ENCODE data around the gene RNF17. TPM values are rescaled to one million over a fixed set of nuclear protein-coding genes. Genes with fewer than 3 reads are reported as not detected.
A peak's percentile ranks its signal among the peaks of the same experiment; 100 is the strongest.
"Not testable (repeated sequence)": the region's sequence is repeated elsewhere in the genome, so short reads cannot be mapped to it uniquely, and the experiment has no call there.

RNF17 gene
- polyA plus RNA-seq, 4 donors, result 0.22 to 0.37 TPM; not detected in 2

DNA sequence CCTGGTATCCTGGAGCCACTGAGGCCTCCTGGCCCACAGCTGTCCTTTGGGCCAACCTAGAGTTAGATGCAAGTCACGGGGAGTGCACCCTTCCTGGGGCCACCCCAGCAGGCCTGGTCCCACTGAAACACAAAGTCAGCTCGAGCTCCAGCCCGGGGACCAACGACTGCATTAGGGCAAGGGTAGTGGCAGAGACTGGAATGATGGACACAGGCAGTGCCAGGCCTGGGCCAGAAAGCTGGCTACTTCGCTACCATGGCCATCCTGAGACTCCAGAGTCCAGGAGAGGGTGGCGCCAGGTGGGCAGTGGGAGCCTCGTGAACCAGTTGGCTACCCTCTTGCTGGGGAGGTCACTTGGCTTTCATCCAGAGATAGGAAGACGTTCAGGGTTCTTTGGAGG lies 22.2 kb upstream of the RNF17 start:
- no peak for DNase-seq (ENCODE audit: low read depth in 4 of 4, low spot score in 2 of 4)

DNA sequence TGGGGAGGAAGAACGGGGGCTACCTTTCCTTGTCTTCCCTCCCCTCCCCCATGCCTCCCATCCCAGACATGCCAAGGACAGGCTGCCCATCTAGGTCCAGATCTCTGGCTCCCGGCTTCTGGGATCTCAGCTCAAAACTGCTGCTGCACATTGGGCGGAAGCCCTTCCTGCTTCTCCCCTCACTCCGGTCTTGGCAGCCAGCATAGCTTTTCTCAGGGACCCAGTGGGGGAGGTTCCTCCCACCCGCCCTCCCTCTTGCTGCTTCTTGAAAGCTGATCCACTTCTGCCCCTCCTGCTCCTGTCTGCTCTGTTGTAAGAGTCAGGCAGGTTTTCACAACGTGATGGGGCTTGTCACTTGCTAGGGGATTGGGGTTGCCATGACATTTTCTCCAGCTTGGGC lies 21.7 kb upstream of the RNF17 start:
- DNase-seq (ENCODE audit: low read depth in 4 of 4, low spot score in 2 of 4), result peak in 2 of 4 donors; percentile 10 to 46

GRCh38 chr13:24742977-24743376 lies 21.0 kb upstream of the RNF17 start:
- no peak for DNase-seq (ENCODE audit: low read depth in 4 of 4, low spot score in 2 of 4)

DNA sequence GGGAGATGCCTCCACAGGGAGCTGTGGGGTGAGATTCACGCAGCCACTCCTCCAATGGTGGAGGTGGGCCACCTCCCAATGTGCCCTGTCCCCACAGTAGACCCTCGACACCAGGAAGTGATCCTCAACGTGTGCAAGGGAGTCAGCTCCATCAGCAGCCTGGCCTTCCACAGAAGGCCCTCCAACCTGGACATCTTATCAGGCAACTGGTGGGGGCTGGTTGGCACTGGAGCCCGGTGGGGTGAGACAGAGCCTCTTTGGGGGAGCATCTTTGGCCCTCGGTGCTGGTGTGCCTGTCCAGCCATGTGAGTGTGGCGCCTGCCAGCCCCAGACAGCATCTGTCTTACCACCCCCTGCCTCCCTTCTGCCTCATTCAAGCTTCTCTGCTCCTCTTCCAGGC lies 19.7 kb upstream of the RNF17 start:
- DNase-seq (ENCODE audit: low read depth in 4 of 4, low spot score in 2 of 4), result no peak

DNA sequence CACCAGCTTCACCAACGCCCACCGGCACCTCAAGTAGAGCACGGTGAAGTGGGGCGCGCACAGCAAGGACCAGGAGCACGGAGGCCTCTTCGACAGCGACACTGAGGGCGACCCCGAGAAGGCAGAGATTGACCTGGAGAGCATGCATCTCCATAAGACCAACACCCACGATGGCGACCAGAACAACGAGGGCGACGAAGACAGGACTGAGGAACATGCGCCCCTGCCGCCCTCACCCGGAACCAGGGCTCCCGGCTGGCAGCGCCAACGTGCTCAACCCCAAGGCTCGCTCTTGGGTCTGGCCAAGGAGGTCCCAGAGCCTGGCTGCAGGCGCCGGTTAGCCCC lies 18.5 kb upstream of the RNF17 start:
- DNase-seq (ENCODE audit: low read depth in 4 of 4, low spot score in 2 of 4), result no peak

- peak in 1 of 4 donors; percentile 5 for DNase-seq (ENCODE audit: low read depth in 4 of 4, low spot score in 2 of 4)
Measured at GRCh38 chr13:24745861-24746617, 17.9 kb upstream of the RNF17 start.

- DNase-seq (ENCODE audit: low read depth in 4 of 4, low spot score in 2 of 4), result peak in 1 of 4 donors; percentile 23
Measured at GRCh38 chr13:24746618-24747247, 17.2 kb upstream of the RNF17 start.

- peak in 1 of 4 donors; percentile 13 for DNase-seq (ENCODE audit: low read depth in 4 of 4, low spot score in 2 of 4)
Measured at GRCh38 chr13:24747248-24748060, 16.5 kb upstream of the RNF17 start.

DNA sequence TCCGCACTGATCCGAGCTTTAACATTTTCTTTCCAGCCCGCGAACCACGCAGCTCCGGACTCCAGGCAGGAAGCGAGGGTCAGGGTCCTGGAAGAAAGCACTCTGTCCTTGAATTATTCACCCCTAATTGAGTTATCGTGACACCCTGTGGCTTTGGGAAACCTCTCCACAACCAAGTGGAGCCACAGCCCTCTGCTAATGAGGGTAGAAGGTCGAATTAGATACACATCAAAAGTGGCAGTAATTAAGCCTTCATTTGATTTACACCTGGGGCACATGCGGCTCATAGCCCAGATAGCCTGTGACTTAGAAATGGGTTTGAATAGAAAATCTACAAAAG lies 15.9 kb upstream of the RNF17 start:
- DNase-seq (ENCODE audit: low read depth in 4 of 4, low spot score in 2 of 4), result peak in 1 of 4 donors; percentile 1

GRCh38 chr13:24759197-24759596 lies 4.8 kb upstream of the RNF17 start:
- no peak for DNase-seq (ENCODE audit: low read depth in 4 of 4, low spot score in 2 of 4)

DNA sequence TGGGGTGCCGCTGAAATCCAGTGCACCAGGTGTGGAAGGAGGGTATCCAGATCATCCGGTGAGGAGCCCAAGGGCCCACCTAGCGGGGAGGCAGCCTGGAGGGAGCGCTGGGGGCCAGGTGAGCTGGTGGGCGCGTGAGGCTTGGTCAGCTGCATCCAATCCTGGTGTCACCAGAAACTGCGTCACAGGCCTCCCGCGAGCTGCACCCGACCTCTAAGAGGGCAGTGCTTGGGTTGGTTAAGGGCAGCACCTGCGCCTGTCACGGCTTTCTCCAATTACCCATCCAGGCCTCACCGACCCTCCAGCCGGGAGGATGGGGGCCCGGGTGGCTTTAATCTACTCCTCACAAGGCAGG lies 284 bp downstream of the RNF17 start:
- no peak for DNase-seq (ENCODE audit: low read depth in 4 of 4, low spot score in 2 of 4)

GRCh38 chr13:24777171-24777570 lies 13.2 kb downstream of the RNF17 start:
- no peak for DNase-seq (ENCODE audit: low read depth in 4 of 4, low spot score in 2 of 4)

DNA sequence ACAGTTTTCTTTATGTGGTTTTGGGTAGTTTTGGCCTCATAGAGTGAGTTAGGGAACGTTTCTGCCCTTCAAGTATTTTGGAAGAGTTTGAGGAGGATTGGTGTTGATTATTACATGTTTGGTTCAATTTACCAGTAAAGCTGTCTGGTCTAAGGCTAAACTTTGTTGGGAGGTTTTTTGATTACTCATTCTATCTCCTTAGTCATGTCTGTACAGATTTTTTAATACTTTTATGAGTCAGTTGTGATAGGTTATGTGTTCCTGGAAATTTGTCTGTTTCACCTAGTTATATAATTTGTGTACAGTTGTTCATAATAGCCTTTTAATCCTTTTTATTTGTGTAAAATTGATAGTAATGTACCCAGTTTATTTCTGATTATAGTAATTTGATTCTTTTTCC lies 20.4 kb downstream of the RNF17 start:
- DNase-seq (ENCODE audit: low read depth in 4 of 4, low spot score in 2 of 4), result no peak

DNA sequence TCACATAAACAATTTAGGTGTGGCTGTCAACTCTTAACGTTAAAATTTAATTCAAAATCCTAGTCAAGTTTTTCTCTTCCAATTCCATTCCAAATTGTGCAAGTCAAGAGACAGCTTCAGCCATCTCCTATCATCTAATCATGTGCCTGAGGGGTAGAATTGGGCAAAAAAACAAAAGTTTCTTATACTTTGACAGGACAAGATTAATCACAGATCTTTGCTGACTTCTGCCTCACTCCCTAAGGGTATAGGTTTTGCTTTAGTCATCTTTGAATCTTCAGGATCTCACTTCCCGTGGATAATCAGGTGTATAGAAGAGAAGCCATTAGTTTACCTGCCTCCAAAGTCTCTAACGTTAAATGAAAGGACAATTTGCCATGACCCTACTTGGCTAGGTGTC lies 24.6 kb downstream of the RNF17 start:
- no peak for DNase-seq (ENCODE audit: low read depth in 4 of 4, low spot score in 2 of 4)

- DNase-seq (ENCODE audit: low read depth in 4 of 4, low spot score in 2 of 4), result no peak
Measured at GRCh38 chr13:24802074-24802473, 38.1 kb downstream of the RNF17 start.

- DNase-seq (ENCODE audit: low read depth in 4 of 4, low spot score in 2 of 4), result no peak
Measured at GRCh38 chr13:24821207-24821606, 57.2 kb downstream of the RNF17 start.

DNA sequence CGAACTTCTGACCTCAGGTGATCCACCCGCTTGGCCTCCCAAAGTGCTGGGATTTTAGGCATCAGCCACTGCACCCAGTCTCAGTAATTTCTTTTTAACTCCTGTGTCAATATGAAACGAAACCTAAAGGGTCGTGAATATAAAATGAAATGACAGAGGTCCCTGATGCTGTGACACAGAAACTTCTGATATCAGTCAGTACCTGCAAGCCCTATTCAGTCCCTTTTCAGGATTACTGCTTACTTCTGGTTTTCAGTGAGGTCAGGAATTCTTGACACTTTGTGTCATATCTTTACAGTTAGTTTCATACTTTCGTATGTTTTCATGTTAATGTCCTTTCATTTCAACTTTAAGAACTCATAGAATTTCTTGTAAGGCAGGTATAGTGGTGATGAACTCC lies 58.7 kb downstream of the RNF17 start:
- no peak for DNase-seq (ENCODE audit: low read depth in 4 of 4, low spot score in 2 of 4)

DNA sequence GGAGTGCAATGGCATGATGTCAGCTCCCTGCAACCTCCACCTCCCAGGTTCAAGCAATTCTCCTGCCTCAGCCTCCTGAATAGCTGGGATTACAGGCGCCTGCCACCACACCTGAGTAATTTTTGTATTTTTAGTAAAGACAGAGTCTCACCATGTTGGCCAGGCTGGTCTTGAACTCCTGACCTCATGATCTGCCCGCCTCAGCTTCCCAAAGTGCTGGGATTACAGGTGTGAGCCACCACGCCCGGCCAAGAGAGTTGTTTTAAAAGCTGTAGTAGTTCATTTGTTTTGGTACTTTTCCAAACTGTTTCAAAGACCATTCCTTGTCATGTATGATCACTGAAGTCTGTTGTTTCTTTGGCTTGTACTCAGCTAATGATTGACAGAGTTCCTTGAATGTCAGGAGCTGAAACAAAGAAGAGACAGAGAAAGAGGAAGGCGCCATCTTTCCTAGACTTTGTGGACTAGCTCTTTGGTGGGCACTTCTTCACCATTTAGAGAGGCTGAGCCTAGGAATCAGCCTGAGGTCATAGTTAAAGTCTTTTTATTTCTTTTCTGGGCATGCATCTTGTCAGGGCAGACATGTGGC lies 59.2 kb downstream of the RNF17 start:
- DNase-seq (ENCODE audit: low read depth in 4 of 4, low spot score in 2 of 4), result not testable (repeated sequence)

GRCh38 chr13:24827799-24828198 lies 63.8 kb downstream of the RNF17 start:
- no peak for DNase-seq (ENCODE audit: low read depth in 4 of 4, low spot score in 2 of 4)

DNA sequence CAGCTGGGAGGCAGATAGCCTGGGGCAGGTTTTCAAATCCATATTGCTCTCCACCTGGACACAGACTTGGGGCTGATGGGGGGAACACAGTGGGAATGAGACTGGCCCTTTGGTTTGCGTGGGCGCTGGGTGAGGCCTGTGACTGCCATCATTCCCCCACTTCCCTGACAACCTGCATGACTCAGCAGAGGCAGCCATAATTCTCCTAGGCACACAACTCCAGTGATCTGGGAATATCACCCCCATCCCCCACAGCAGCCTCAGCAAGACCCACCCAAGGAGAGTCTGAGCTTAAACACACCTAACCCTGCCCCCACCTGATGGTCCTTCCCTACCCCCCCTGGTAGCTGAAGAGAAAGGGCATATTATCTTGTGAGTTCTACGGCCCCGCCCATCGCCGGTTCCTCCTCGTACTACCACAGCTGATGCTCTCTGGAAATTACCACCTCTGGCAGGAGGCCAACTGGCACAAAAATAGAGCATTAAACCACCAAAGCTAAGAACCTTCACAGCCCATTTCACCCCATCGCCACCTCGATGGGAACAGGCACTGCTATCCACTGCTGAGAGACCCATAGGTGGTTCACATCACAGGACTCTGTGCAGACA lies 71.0 kb downstream of the RNF17 start:
- no peak for DNase-seq (ENCODE audit: low read depth in 4 of 4, low spot score in 2 of 4)

GRCh38 chr13:24837528-24837927 lies 73.6 kb downstream of the RNF17 start:
- DNase-seq (ENCODE audit: low read depth in 4 of 4, low spot score in 2 of 4), result not testable (repeated sequence)
